ENCODE measurements around the gene SZT2. TPM values are rescaled to one million over a fixed set of nuclear protein-coding genes. Genes with fewer than 3 reads are reported as not detected.

SZT2 gene
- total RNA-seq, 1 experiment from 2014 or later, result 29.0 TPM

DNA sequence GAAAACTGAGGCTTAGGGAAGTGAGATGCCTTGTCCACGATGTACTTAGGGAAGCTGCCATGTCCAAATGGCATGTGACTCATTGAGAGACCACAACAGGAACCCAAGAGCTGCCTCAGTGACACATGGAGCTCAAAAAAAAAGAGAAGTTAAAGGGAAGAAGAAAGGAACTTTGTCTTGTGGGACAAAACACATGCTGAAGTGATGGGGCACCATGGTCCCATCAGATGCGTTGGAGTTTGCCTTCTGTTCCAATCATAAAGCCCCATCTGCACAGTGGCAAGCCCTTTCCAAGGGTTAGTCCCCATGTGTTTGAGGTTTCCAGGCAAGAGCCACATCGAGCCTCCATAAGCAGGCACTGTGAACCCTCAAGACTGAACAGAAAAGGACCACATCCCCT is 8.1 kb upstream of the SZT2 start:
- intact Hi-C loops (cut with micrococcal nuclease; ENCODE audit: unreplicated experiment), result no loop called here
- no peaks in the 10 kb centered on the region for H3K27me3 ChIP-seq (replicated peaks; ENCODE audit: control insufficient read depth, insufficient read depth, low read length)
- ChIA-PET CTCF (no interaction called here), POLR2A (no interaction called here)
- Mint-ChIP-seq H3K27ac (ENCODE audit: unreplicated experiment) (no peak overlapping the region), H3K4me3 (ENCODE audit: unreplicated experiment) (no peak overlapping the region), H3K27me3 (ENCODE audit: insufficient read depth, unreplicated experiment) (no peaks in the 10 kb centered on the region), H3K36me3 (ENCODE audit: insufficient read depth, unreplicated experiment) (peaks cover 24% of the 10 kb centered on the region), H3K9me3 (ENCODE audit: unreplicated experiment) (no peaks in the 10 kb centered on the region), H3K4me1 (ENCODE audit: low read depth, unreplicated experiment) (no peaks in the 10 kb centered on the region)
- no peaks in the 10 kb centered on the region for H3K9me3 ChIP-seq
- H3K4me3 ChIP-seq (ENCODE audit: low read depth, low read length), result no peak overlapping the region
- no TSS peak for BruUV-seq (replicated peaks)
- H3K36me3 ChIP-seq (ENCODE audit: control insufficient read depth, insufficient read depth, low read length), result no peaks in the 10 kb centered on the region
- TF ChIP-seq, protein P1, sequence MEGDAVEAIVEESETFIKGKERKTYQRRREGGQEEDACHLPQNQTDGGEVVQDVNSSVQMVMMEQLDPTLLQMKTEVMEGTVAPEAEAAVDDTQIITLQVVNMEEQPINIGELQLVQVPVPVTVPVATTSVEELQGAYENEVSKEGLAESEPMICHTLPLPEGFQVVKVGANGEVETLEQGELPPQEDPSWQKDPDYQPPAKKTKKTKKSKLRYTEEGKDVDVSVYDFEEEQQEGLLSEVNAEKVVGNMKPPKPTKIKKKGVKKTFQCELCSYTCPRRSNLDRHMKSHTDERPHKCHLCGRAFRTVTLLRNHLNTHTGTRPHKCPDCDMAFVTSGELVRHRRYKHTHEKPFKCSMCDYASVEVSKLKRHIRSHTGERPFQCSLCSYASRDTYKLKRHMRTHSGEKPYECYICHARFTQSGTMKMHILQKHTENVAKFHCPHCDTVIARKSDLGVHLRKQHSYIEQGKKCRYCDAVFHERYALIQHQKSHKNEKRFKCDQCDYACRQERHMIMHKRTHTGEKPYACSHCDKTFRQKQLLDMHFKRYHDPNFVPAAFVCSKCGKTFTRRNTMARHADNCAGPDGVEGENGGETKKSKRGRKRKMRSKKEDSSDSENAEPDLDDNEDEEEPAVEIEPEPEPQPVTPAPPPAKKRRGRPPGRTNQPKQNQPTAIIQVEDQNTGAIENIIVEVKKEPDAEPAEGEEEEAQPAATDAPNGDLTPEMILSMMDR (IDR thresholded peaks at IDR 0.05; ENCODE audit: insufficient read depth in 1 of 2, low read depth in 1 of 2, low read length in 1 of 2, severe bottlenecking in 1 of 2, unreplicated experiment in 1 of 2), result no peak
- no peaks in the 10 kb centered on the region for H3K4me1 ChIP-seq
- no peak for DNase-seq

DNA sequence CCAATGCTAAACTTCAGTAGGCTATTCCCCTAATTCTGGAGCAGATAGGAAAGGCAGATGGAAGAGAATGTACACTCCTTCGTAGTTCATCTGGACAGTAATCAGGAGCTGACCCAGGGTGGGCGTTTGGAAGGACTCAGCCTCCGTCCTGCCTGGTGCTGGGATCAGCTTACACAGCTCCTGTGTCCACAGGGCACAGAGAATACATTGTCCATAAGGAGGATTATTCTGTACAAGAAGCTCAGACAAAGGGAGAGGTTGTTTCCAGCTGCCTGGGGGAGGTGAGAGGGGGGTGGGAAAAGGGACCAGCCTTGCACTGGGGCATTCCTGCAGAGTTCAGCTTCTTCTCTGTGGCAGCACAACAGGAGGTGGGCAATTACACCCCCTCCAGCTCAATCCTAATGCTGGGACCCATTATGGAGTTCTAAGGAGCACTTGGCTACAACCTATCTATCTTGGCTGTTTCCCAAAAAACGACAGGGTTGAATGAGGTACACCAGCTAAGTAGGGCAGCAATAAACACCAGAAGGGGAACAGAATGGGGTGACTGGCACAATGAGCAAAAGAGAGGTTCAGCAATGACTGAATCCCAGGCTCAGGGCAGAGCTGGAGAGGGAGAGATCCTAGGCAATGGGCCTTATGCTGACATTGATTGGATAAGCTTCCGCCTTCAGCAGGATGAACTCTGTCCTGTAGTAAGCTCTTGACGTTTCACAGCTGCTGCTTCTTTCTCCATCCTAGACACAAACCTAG is 7.5 kb upstream of the SZT2 start:
- Mint-ChIP-seq H3K36me3 (ENCODE audit: insufficient read depth, unreplicated experiment) (peaks cover 28% of the 10 kb centered on the region), H3K9me3 (ENCODE audit: unreplicated experiment) (no peaks in the 10 kb centered on the region), H3K27ac (ENCODE audit: unreplicated experiment) (no peak overlapping the region), H3K4me1 (ENCODE audit: low read depth, unreplicated experiment) (no peaks in the 10 kb centered on the region), H3K4me3 (ENCODE audit: unreplicated experiment) (no peak overlapping the region), H3K27me3 (ENCODE audit: insufficient read depth, unreplicated experiment) (no peaks in the 10 kb centered on the region)
- TF ChIP-seq, protein P1 (IDR thresholded peaks at IDR 0.05; ENCODE audit: insufficient read depth in 1 of 2, low read depth in 1 of 2, low read length in 1 of 2, severe bottlenecking in 1 of 2, unreplicated experiment in 1 of 2), result no peak
- DNase-seq, result no peak
- Histone ChIP-seq H3K27me3 (replicated peaks; ENCODE audit: control insufficient read depth, insufficient read depth, low read length) (no peaks in the 10 kb centered on the region), H3K4me3 (ENCODE audit: low read depth, low read length) (no peak overlapping the region), H3K36me3 (ENCODE audit: control insufficient read depth, insufficient read depth, low read length) (no peaks in the 10 kb centered on the region), H3K9me3 (no peaks in the 10 kb centered on the region), H3K4me1 (no peaks in the 10 kb centered on the region)
- BruUV-seq (replicated peaks), result no TSS peak
- POLR2A ChIA-PET, result no interaction called here
- intact Hi-C loops (cut with micrococcal nuclease; ENCODE audit: unreplicated experiment), result no loop called here
- CTCF ChIA-PET, result interaction anchor here (1.2 kb wide), 1 partner anchor 24 kb away, joined by 3 read pairs; the partner anchor contains the start of gene CDC20

DNA sequence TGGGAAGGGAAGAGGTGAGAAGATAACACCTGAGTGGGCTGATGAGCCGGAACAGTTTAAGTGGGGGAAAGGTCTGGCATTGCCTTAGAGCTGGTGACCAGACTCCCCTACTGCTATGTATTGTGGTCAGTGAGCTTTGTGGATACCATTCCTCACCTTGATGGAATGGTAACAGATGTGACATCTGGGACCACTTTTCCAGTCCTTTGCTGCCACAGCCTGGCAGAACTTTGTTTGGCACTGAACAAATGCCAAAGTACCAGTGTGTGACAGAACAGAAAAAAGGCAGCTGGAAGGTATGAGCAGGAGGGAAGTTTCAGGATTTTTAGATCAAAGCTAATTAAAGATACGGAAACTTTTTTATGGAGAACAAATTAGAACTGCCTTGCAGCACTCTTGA is 6.2 kb upstream of the SZT2 start:
- intact Hi-C loops (cut with micrococcal nuclease; ENCODE audit: unreplicated experiment), result no loop called here
- no peaks in the 10 kb centered on the region for H3K4me1 ChIP-seq
- no peaks in the 10 kb centered on the region for H3K9me3 Mint-ChIP-seq (ENCODE audit: unreplicated experiment)
- no TSS peak for BruUV-seq (replicated peaks)
- H3K9me3 ChIP-seq, result no peaks in the 10 kb centered on the region
- H3K36me3 Mint-ChIP-seq (ENCODE audit: insufficient read depth, unreplicated experiment), result peaks cover 35% of the 10 kb centered on the region
- no peak overlapping the region for H3K4me3 Mint-ChIP-seq (ENCODE audit: unreplicated experiment)
- peaks cover 6% of the 10 kb centered on the region for H3K4me1 Mint-ChIP-seq (ENCODE audit: low read depth, unreplicated experiment)
- ChIA-PET POLR2A (no interaction called here), CTCF (interaction anchor here (1.2 kb wide), 1 partner anchor 25 kb away, joined by 3 read pairs; the partner anchor contains the start of gene CDC20)
- H3K27me3 ChIP-seq (replicated peaks; ENCODE audit: control insufficient read depth, insufficient read depth, low read length), result no peaks in the 10 kb centered on the region
- no peak overlapping the region for H3K4me3 ChIP-seq (ENCODE audit: low read depth, low read length)
- no peak for DNase-seq
- TF ChIP-seq, protein P1 (IDR thresholded peaks at IDR 0.05; ENCODE audit: insufficient read depth in 1 of 2, low read depth in 1 of 2, low read length in 1 of 2, severe bottlenecking in 1 of 2, unreplicated experiment in 1 of 2), result no peak
- no peaks in the 10 kb centered on the region for H3K27me3 Mint-ChIP-seq (ENCODE audit: insufficient read depth, unreplicated experiment)
- H3K36me3 ChIP-seq (ENCODE audit: control insufficient read depth, insufficient read depth, low read length), result no peaks in the 10 kb centered on the region
- no peak overlapping the region for H3K27ac Mint-ChIP-seq (ENCODE audit: unreplicated experiment)

Data from Caco-2 (cell line).